HepG2 (cell line): ENCODE results near the gene CDH12. TPM values are rescaled to one million over a fixed set of nuclear protein-coding genes. Genes with fewer than 3 reads are reported as not detected.

Experiments used
- ATAC-seq: fragments of 200-7000 bp; cut with Tn5 transposase; 3 replicates; pipeline ENCODE4 v1.9.1; 2020; ENCODE audit warnings: mild to moderate bottlenecking, moderate library complexity
- BruUV-seq: library from RNA; stranded (reverse); fragments of 400-500 nt; replicated peaks from 2 replicates; lab custom pipeline; 2021; lab: Mats Ljungman, UMichigan
- CTCF ChIA-PET: fragments of 300-600 bp; formaldehyde crosslinking; extraction: SDS; loops from one replicate; lab custom pipeline; 2021; ENCODE audit warnings: low total read pairs, inconsistent platforms, low intra/inter-chr PET ratio; lab: Yijun Ruan, JAX
- POLR2A ChIA-PET: fragments of 350-600 bp; sonication (Branson Sonifier 250); formaldehyde crosslinking; loops from one replicate; lab custom pipeline; 2020; ENCODE audit warnings: antibody characterized with exemption, inconsistent platforms; lab: Yijun Ruan, JAX
- DNase-seq: peaks from one replicate; pipeline ENCODE4 v3.0.0-alpha.2; 2015; ENCODE audit warnings: low spot score
- FAIRE-seq: peaks from 3 replicates; lab custom pipeline; 2011; peaks lifted over from hg19 to GRCh38; lab: Jason Lieb, UNC
- H2AFZ ChIP-seq: one replicate; pipeline ENCODE4 v1.6.1; 2011; ENCODE audit warnings: low read length, inconsistent platforms
- H3K27ac ChIP-seq: fragments of 300-600 bp; 3 replicates; pipeline ENCODE4 v1.8.0; 2011; ENCODE audit warnings: mixed run types, mild to moderate bottlenecking, mixed read lengths, low read length, inconsistent platforms; ENCODE audit not compliant: insufficient read depth; ENCODE audit errors: extremely low read length
- H3K27me3 ChIP-seq, 2 experiments: fragments of 200-600 bp in 1 of 2; 2 replicates in 1 of 2; 3 replicates in 1 of 2; pipeline versions ENCODE4 v1.6.0 to v1.8.0; 2011; ENCODE audit warnings: low read length in 2 of 2, mild to moderate bottlenecking in 2 of 2, moderate library complexity in 2 of 2, inconsistent platforms in 1 of 2; ENCODE audit not compliant: insufficient read depth in 2 of 2, control insufficient read depth in 1 of 2
- H3K36me3 ChIP-seq, 2 experiments: fragments of 200-600 bp in 1 of 2; replicated peaks in 1 of 2; 2 replicates in 1 of 2; 3 replicates in 1 of 2; pipeline versions ENCODE4 v1.5.1 to v1.8.0; 2011; ENCODE audit warnings: low read length in 2 of 2, inconsistent platforms in 1 of 2; ENCODE audit not compliant: insufficient read depth in 2 of 2, control insufficient read depth in 1 of 2
- H3K4me1 ChIP-seq: 2 replicates; pipeline ENCODE4 v1.5.1; 2012; ENCODE audit warnings: low read length, inconsistent platforms; ENCODE audit not compliant: insufficient read depth
- H3K4me2 ChIP-seq: 2 replicates; pipeline ENCODE4 v1.6.0; 2011; ENCODE audit warnings: low read depth, low read length, inconsistent platforms
- H3K4me3 ChIP-seq, 3 experiments: fragments of 200-600 bp in 1 of 3; sonication (generic), shearing (Covaris generic) in 1 of 3; replicated peaks in 1 of 3; 2 replicates each; pipeline ENCODE4 v1.5.1; 2011 to 2016; ENCODE audit warnings: low read length in 3 of 3, inconsistent platforms in 2 of 3, low read depth in 2 of 3, mild to moderate bottlenecking in 2 of 3, control low read depth in 1 of 3, mixed read lengths in 1 of 3; ENCODE audit not compliant: insufficient read depth in 1 of 3
- H3K79me2 ChIP-seq: one replicate; pipeline ENCODE4 v1.6.1; 2011; ENCODE audit warnings: low read length, inconsistent platforms; ENCODE audit not compliant: insufficient read depth
- H3K9ac ChIP-seq: 2 replicates; pipeline ENCODE4 v1.6.0; 2011; ENCODE audit warnings: mild to moderate bottlenecking, low read depth, low read length, inconsistent platforms; ENCODE audit not compliant: insufficient read depth
- H3K9me3 ChIP-seq: 2 replicates; pipeline ENCODE4 v1.5.1; 2012; ENCODE audit warnings: mild to moderate bottlenecking, low read length
- H4K20me1 ChIP-seq: 2 replicates; pipeline ENCODE4 v1.6.0; 2011; ENCODE audit warnings: inconsistent platforms, mild to moderate bottlenecking, low read length, moderate library complexity; ENCODE audit not compliant: insufficient read depth
- FOXP1 ChIP-seq, 2 experiments: fragments of 450-650 bp in 1 of 2; IDR thresholded peaks; 2 replicates each; pipeline ENCODE4 v1.6.1; 2017 to 2018; ENCODE audit warnings: antibody characterized with exemption in 1 of 2
- HDAC6 ChIP-seq: fragments of 200-600 bp; sonication (generic); IDR thresholded peaks from 2 replicates; pipeline ENCODE4 v1.7.0; 2017; ENCODE audit warnings: mild to moderate bottlenecking, antibody characterized with exemption, low read length, low read depth
- HHEX ChIP-seq: IDR thresholded peaks from 2 replicates; pipeline ENCODE4 v1.6.1; 2016; ENCODE audit warnings: control low read depth
- NFIC ChIP-seq: IDR thresholded peaks from 2 replicates; pipeline ENCODE4 v1.6.1; 2012; ENCODE audit warnings: mild to moderate bottlenecking, low read length, inconsistent platforms
- PAX8 ChIP-seq: sonication (generic); formaldehyde crosslinking; IDR thresholded peaks from 2 replicates; pipeline ENCODE4 v1.8.0; 2022; ENCODE audit warnings: mild to moderate bottlenecking, missing genetic modification reagents, borderline replicate concordance
- RORA ChIP-seq: sonication (generic); formaldehyde crosslinking; IDR thresholded peaks from 2 replicates; pipeline ENCODE4 v1.5.0; 2020; ENCODE audit warnings: mild to moderate bottlenecking, missing genetic modification reagents, moderate library complexity
- SALL1 ChIP-seq: sonication (generic); formaldehyde crosslinking; IDR thresholded peaks from 2 replicates; pipeline ENCODE4 v1.8.0; 2022; ENCODE audit warnings: mild to moderate bottlenecking, missing genetic modification reagents
- ZNF292 ChIP-seq: sonication (generic); formaldehyde crosslinking; IDR thresholded peaks from 2 replicates; pipeline ENCODE4 v1.8.1; 2022; ENCODE audit warnings: mild to moderate bottlenecking, low read depth, missing genetic modification reagents, borderline replicate concordance
- ZNF703 ChIP-seq: sonication (generic); formaldehyde crosslinking; IDR thresholded peaks from 2 replicates; pipeline ENCODE4 v1.5.1; 2020; ENCODE audit warnings: missing genetic modification reagents, mild to moderate bottlenecking, moderate library complexity, borderline replicate concordance
- ZNF747 ChIP-seq: sonication (generic); formaldehyde crosslinking; IDR thresholded peaks from 2 replicates; pipeline ENCODE4 v1.8.1; 2023; ENCODE audit warnings: missing genetic modification reagents, mild to moderate bottlenecking, borderline replicate concordance
- ZNF775 ChIP-seq: sonication (generic); formaldehyde crosslinking; IDR thresholded peaks from 2 replicates; pipeline ENCODE4 v1.4.0; 2020; ENCODE audit warnings: missing genetic modification reagents, mild to moderate bottlenecking, moderate library complexity, borderline replicate concordance
- in situ Hi-C: cut with HindIII; loops from 2 replicates; pipeline ENCODE4 v1.10.0; 2017; ENCODE audit warnings: low pct_unique_long_range_greater_than_20kb; ENCODE audit not compliant: extremely low pct_ligation_motif_present
- intact Hi-C: fragments of 100-400 bp; cut with micrococcal nuclease; formaldehyde crosslinking; loops from one replicate; pipeline ENCODE4 v1.10.0; 2022; ENCODE audit not compliant: unreplicated experiment
- polyA plus RNA-seq, 8 experiments: library from polyadenylated mRNA; depleted of rRNA in 3 of 8; stranded (reverse) in 7 of 8; unstranded in 1 of 8; fragments of >200 nt; fragmentation: Illumina TruSeq in 4 of 8; extraction: Trizol in 4 of 8; gene quantifications; 2 replicates each; pipeline versions ENCODE4 v1.2.1 to v1.2.3, GENCODE V29; 2011 to 2016; ENCODE audit warnings: low read depth in 4 of 8, missing spikeins in 1 of 8, mixed read lengths in 1 of 8; ENCODE audit not compliant: insufficient read depth in 1 of 8
- total RNA-seq, 5 experiments: library from RNA; depleted of rRNA; stranded (reverse); fragments of >200 nt; fragmentation: Illumina TruSeq; extraction: Trizol; gene quantifications; 2 replicates each; pipeline ENCODE4 v1.2.3, GENCODE V29; 2016; ENCODE audit warnings: low read depth in 1 of 5
- TF ChIP-seq, protein P1 (sequence below): IDR thresholded peaks from 2 replicates; pipeline ENCODE4 v1.6.1; 2012; ENCODE audit warnings: low read length, improper control_type of control experiment
- TF ChIP-seq, protein P2 (sequence below): sonication (generic); formaldehyde crosslinking; IDR thresholded peaks from 2 replicates; pipeline ENCODE4; 2020; ENCODE audit warnings: missing genetic modification reagents, mild to moderate bottlenecking, borderline replicate concordance
- TF ChIP-seq, protein P3 (sequence below): sonication (generic); formaldehyde crosslinking; IDR thresholded peaks from 2 replicates; pipeline ENCODE4 v1.5.1; 2020; ENCODE audit warnings: mild to moderate bottlenecking, missing genetic modification reagents, moderate library complexity

The CDH12 gene
- total and polyA plus RNA-seq, 2 of the 13 experiments (the other 11 are each of a cell fraction or from before 2014, with no cell fraction given): not detected

DNA sequence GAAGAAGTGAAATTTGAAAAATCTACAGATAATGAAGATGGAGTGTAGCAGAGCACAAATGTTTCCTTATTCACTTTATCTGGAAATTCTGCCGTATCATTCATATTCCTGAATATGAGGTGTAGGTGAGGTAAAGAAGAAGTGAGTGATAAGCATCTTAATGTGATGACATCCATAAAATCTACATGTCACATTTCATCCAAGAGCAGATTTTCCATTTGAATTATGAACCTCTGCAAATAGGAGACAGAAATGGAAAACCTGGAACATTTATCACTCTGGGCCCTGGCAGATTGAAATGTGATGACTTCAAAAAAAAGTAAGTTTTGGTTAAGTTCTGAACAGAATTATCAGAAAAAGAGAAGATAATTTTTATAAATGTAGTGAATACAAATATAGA, 240.2 kb downstream of the CDH12 start (continued):
- TF ChIP-seq, protein P1, sequence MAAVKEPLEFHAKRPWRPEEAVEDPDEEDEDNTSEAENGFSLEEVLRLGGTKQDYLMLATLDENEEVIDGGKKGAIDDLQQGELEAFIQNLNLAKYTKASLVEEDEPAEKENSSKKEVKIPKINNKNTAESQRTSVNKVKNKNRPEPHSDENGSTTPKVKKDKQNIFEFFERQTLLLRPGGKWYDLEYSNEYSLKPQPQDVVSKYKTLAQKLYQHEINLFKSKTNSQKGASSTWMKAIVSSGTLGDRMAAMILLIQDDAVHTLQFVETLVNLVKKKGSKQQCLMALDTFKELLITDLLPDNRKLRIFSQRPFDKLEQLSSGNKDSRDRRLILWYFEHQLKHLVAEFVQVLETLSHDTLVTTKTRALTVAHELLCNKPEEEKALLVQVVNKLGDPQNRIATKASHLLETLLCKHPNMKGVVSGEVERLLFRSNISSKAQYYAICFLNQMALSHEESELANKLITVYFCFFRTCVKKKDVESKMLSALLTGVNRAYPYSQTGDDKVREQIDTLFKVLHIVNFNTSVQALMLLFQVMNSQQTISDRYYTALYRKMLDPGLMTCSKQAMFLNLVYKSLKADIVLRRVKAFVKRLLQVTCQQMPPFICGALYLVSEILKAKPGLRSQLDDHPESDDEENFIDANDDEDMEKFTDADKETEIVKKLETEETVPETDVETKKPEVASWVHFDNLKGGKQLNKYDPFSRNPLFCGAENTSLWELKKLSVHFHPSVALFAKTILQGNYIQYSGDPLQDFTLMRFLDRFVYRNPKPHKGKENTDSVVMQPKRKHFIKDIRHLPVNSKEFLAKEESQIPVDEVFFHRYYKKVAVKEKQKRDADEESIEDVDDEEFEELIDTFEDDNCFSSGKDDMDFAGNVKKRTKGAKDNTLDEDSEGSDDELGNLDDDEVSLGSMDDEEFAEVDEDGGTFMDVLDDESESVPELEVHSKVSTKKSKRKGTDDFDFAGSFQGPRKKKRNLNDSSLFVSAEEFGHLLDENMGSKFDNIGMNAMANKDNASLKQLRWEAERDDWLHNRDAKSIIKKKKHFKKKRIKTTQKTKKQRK: no peak
- TF ChIP-seq, protein P2, sequence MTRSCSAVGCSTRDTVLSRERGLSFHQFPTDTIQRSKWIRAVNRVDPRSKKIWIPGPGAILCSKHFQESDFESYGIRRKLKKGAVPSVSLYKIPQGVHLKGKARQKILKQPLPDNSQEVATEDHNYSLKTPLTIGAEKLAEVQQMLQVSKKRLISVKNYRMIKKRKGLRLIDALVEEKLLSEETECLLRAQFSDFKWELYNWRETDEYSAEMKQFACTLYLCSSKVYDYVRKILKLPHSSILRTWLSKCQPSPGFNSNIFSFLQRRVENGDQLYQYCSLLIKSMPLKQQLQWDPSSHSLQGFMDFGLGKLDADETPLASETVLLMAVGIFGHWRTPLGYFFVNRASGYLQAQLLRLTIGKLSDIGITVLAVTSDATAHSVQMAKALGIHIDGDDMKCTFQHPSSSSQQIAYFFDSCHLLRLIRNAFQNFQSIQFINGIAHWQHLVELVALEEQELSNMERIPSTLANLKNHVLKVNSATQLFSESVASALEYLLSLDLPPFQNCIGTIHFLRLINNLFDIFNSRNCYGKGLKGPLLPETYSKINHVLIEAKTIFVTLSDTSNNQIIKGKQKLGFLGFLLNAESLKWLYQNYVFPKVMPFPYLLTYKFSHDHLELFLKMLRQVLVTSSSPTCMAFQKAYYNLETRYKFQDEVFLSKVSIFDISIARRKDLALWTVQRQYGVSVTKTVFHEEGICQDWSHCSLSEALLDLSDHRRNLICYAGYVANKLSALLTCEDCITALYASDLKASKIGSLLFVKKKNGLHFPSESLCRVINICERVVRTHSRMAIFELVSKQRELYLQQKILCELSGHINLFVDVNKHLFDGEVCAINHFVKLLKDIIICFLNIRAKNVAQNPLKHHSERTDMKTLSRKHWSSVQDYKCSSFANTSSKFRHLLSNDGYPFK (CRISPR knock-in tag): no peak
- no peak for TF ChIP-seq NFIC

DNA sequence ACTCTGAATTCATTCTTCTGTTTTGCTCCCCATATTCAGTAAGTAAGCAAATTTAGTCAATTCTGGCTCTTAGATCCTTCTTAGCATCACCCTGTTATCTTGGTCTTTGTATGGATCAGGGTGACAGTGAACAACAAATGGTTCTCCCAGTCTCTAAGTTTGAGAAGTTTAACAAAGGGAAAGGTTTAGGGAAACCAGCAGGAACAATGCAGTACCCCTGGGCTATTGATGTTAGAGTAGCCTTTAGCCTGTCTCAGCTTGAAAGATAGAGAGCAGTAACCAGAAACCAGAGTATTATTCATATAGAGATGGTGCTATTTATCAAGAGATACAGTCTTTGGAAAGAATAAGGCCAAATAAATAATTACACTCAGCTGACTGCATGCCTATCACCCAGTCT, 241.8 kb downstream of the CDH12 start:
- BruUV-seq: no TSS peak
- DNase-seq (no peak), ATAC-seq (no peak), FAIRE-seq (no peak)
- Histone ChIP-seq H3K79me2 (no peaks in the 10 kb centered on the region), H2AFZ (no peak overlapping the region), H3K9me3 (peaks cover 45% of the 10 kb centered on the region), H3K4me2 (no peak overlapping the region), H3K27me3 (no peaks in the 10 kb centered on the region), H3K27ac (no peak overlapping the region), H3K36me3 (no peaks in the 10 kb centered on the region), H4K20me1 (no peaks in the 10 kb centered on the region), H3K4me1 (no peaks in the 10 kb centered on the region), H3K9ac (no peak overlapping the region), H3K4me3 (no peak overlapping the region)
- intact Hi-C loops: no loop called here
- ChIA-PET CTCF (no interaction called here), POLR2A (no interaction called here)
- in situ Hi-C loops: no loop called here
- TF ChIP-seq ZNF703 (CRISPR knock-in tag): no peak
- no peak for TF ChIP-seq HHEX
- no peak for TF ChIP-seq HDAC6
- TF ChIP-seq, protein P3, sequence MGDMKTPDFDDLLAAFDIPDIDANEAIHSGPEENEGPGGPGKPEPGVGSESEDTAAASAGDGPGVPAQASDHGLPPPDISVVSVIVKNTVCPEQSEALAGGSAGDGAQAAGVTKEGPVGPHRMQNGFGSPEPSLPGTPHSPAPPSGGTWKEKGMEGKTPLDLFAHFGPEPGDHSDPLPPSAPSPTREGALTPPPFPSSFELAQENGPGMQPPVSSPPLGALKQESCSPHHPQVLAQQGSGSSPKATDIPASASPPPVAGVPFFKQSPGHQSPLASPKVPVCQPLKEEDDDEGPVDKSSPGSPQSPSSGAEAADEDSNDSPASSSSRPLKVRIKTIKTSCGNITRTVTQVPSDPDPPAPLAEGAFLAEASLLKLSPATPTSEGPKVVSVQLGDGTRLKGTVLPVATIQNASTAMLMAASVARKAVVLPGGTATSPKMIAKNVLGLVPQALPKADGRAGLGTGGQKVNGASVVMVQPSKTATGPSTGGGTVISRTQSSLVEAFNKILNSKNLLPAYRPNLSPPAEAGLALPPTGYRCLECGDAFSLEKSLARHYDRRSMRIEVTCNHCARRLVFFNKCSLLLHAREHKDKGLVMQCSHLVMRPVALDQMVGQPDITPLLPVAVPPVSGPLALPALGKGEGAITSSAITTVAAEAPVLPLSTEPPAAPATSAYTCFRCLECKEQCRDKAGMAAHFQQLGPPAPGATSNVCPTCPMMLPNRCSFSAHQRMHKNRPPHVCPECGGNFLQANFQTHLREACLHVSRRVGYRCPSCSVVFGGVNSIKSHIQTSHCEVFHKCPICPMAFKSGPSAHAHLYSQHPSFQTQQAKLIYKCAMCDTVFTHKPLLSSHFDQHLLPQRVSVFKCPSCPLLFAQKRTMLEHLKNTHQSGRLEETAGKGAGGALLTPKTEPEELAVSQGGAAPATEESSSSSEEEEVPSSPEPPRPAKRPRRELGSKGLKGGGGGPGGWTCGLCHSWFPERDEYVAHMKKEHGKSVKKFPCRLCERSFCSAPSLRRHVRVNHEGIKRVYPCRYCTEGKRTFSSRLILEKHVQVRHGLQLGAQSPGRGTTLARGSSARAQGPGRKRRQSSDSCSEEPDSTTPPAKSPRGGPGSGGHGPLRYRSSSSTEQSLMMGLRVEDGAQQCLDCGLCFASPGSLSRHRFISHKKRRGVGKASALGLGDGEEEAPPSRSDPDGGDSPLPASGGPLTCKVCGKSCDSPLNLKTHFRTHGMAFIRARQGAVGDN (CRISPR knock-in tag): no peak
- no peak for TF ChIP-seq FOXP1 (IDR thresholded peaks at IDR 0.05)
- TF ChIP-seq FOXP1 (CRISPR knock-in tag; IDR thresholded peaks at IDR 0.05): no peak
- no peak for TF ChIP-seq PAX8 (CRISPR knock-in tag)
- TF ChIP-seq ZNF747 (CRISPR knock-in tag): no peak
- TF ChIP-seq ZNF292 (CRISPR knock-in tag): no peak
- no peak for TF ChIP-seq RORA (CRISPR knock-in tag)
- TF ChIP-seq SALL1 (CRISPR knock-in tag): no peak
- no peak for TF ChIP-seq ZNF775 (CRISPR knock-in tag)
